ENCODE measurements around the gene MREG. TPM values are rescaled to one million over a fixed set of nuclear protein-coding genes. Genes with fewer than 3 reads are reported as not detected.
"Not testable (repeated sequence)": the region's sequence is repeated elsewhere in the genome, so short reads cannot be mapped to it uniquely, and the experiment has no call there.

MREG gene
- total and polyA plus RNA-seq, 3 experiments from 2014 or later, result 3.9 to 26.2 (median 25.4) TPM

- H3K27me3 ChIP-seq (ENCODE audit: insufficient read depth, low read length, poor library complexity, severe bottlenecking), result no peaks in the 10 kb centered on the region
- no peak overlapping the region for H3K4me3 Mint-ChIP-seq
- peaks cover 10 to 19% (median 15%) of the 10 kb centered on the region in 3 donors for H3K4me1 Mint-ChIP-seq
- no peaks in the 10 kb centered on the region for H3K9me3 ChIP-seq (ENCODE audit: low read length)
- no peaks in the 10 kb centered on the region for H3K4me1 ChIP-seq (ENCODE audit: insufficient read depth, low read length)
- no peaks in the 10 kb centered on the region for H3K9me3 Mint-ChIP-seq
- no peak overlapping the region for H3K4me3 ChIP-seq (ENCODE audit: low read length)
- H3K27ac Mint-ChIP-seq, result no peak overlapping the region
- no peaks in the 10 kb centered on the region for H3K27me3 Mint-ChIP-seq
- no peak overlapping the region for H3K27ac ChIP-seq (ENCODE audit: low read depth, low read length)
- DNase-seq, result no peak
- POLR2A ChIA-PET, result no interaction called here
- CTCF ChIA-PET, result no interaction called here
- H3K36me3 Mint-ChIP-seq, result peaks cover 15 to 19% (median 18%) of the 10 kb centered on the region in 3 donors
- no peaks in the 10 kb centered on the region for H3K36me3 ChIP-seq (ENCODE audit: insufficient read depth, low read length)
These were observed 41.7 kb downstream of the MREG start for GRCh38 chr2:215971671-215972070.

GRCh38 chr2:215970894-215971293, 42.5 kb downstream of the MREG start:
- H3K27me3 Mint-ChIP-seq; DNase-seq; H3K9me3 Mint-ChIP-seq; H3K4me3 ChIP-seq (ENCODE audit: low read length); H3K9me3 ChIP-seq (ENCODE audit: low read length); H3K27ac ChIP-seq (ENCODE audit: low read depth, low read length); CTCF ChIA-PET; H3K4me1 ChIP-seq (ENCODE audit: insufficient read depth, low read length); H3K27me3 ChIP-seq (ENCODE audit: insufficient read depth, low read length, poor library complexity, severe bottlenecking); POLR2A ChIA-PET; H3K4me3 Mint-ChIP-seq; H3K36me3 ChIP-seq (ENCODE audit: insufficient read depth, low read length): not testable (repeated sequence)
- peaks cover 16 to 21% (median 18%) of the 10 kb centered on the region in 3 donors for H3K4me1 Mint-ChIP-seq
- peaks cover 14 to 19% (median 18%) of the 10 kb centered on the region in 3 donors for H3K36me3 Mint-ChIP-seq
- H3K27ac Mint-ChIP-seq, result peak overlapping the region in 1 of 8 donors; percentile 77

- Histone ChIP-seq H3K27ac (ENCODE audit: low read depth, low read length) (no peak overlapping the region), H3K4me3 (ENCODE audit: low read length) (no peak overlapping the region), H3K36me3 (ENCODE audit: insufficient read depth, low read length) (no peaks in the 10 kb centered on the region), H3K9me3 (ENCODE audit: low read length) (no peaks in the 10 kb centered on the region), H3K4me1 (ENCODE audit: insufficient read depth, low read length) (no peaks in the 10 kb centered on the region), H3K27me3 (ENCODE audit: insufficient read depth, low read length, poor library complexity, severe bottlenecking) (no peaks in the 10 kb centered on the region)
- CTCF ChIA-PET, result interaction anchor here (0.6 kb wide), 1 partner anchor 18 kb away, joined by 3 read pairs; no protein-coding TSS in a partner anchor
- H3K36me3 Mint-ChIP-seq, result peaks cover 14 to 19% (median 18%) of the 10 kb centered on the region in 3 donors
- H3K4me1 Mint-ChIP-seq, result peaks cover 16 to 21% (median 21%) of the 10 kb centered on the region in 3 donors
- H3K4me3 Mint-ChIP-seq, result no peak overlapping the region
- H3K27me3 Mint-ChIP-seq, result no peaks in the 10 kb centered on the region
- H3K9me3 Mint-ChIP-seq, result no peaks in the 10 kb centered on the region
- no peak overlapping the region for H3K27ac Mint-ChIP-seq
- DNase-seq, result no peak
- POLR2A ChIA-PET, result no interaction called here
These were observed 42.9 kb downstream of the MREG start for GRCh38 chr2:215970425-215970824.

- no peak for DNase-seq
- no peaks in the 10 kb centered on the region for H3K27me3 Mint-ChIP-seq
- peaks cover 14 to 19% (median 18%) of the 10 kb centered on the region in 3 donors for H3K36me3 Mint-ChIP-seq
- Histone ChIP-seq H3K27ac (ENCODE audit: low read depth, low read length) (no peak overlapping the region), H3K9me3 (ENCODE audit: low read length) (no peaks in the 10 kb centered on the region), H3K4me3 (ENCODE audit: low read length) (no peak overlapping the region), H3K4me1 (ENCODE audit: insufficient read depth, low read length) (no peaks in the 10 kb centered on the region), H3K27me3 (ENCODE audit: insufficient read depth, low read length, poor library complexity, severe bottlenecking) (no peaks in the 10 kb centered on the region), H3K36me3 (ENCODE audit: insufficient read depth, low read length) (no peaks in the 10 kb centered on the region)
- H3K27ac Mint-ChIP-seq, result peak overlapping the region in 1 of 8 donors; percentile 1
- ChIA-PET CTCF (interaction anchor here (0.5 kb wide), 1 partner anchor 19 kb away, joined by 3 read pairs; no protein-coding TSS in a partner anchor), POLR2A (no interaction called here)
- no peak overlapping the region for H3K4me3 Mint-ChIP-seq
- no peaks in the 10 kb centered on the region for H3K9me3 Mint-ChIP-seq
- peaks cover 13 to 21% (median 18%) of the 10 kb centered on the region in 3 donors for H3K4me1 Mint-ChIP-seq
These were observed 44.1 kb downstream of the MREG start for GRCh38 chr2:215969131-215969841.

GRCh38 chr2:215968499-215968898, 44.9 kb downstream of the MREG start:
- H3K4me3 ChIP-seq (ENCODE audit: low read length), result no peak overlapping the region
- Mint-ChIP-seq H3K27ac (peak overlapping the region in 3 of 8 donors; percentile 4 to 13 (median 9)), H3K9me3 (no peaks in the 10 kb centered on the region), H3K4me3 (no peak overlapping the region), H3K4me1 (peaks cover 10 to 21% (median 15%) of the 10 kb centered on the region in 3 donors), H3K36me3 (peaks cover 16 to 18% (median 18%) of the 10 kb centered on the region in 3 donors), H3K27me3 (no peaks in the 10 kb centered on the region)
- DNase-seq, result no peak
- H3K4me1 ChIP-seq (ENCODE audit: insufficient read depth, low read length), result no peaks in the 10 kb centered on the region
- no peaks in the 10 kb centered on the region for H3K9me3 ChIP-seq (ENCODE audit: low read length)
- H3K27ac ChIP-seq (ENCODE audit: low read depth, low read length), result no peak overlapping the region
- CTCF ChIA-PET, result no interaction called here
- POLR2A ChIA-PET, result no interaction called here
- no peaks in the 10 kb centered on the region for H3K27me3 ChIP-seq (ENCODE audit: insufficient read depth, low read length, poor library complexity, severe bottlenecking)
- no peaks in the 10 kb centered on the region for H3K36me3 ChIP-seq (ENCODE audit: insufficient read depth, low read length)

- Mint-ChIP-seq H3K4me1 (peaks cover 10 to 21% (median 15%) of the 10 kb centered on the region in 3 donors), H3K36me3 (peaks cover 10 to 13% (median 12%) of the 10 kb centered on the region in 3 donors), H3K9me3 (no peaks in the 10 kb centered on the region), H3K27me3 (no peaks in the 10 kb centered on the region), H3K4me3 (no peak overlapping the region), H3K27ac (peak overlapping the region in 1 of 8 donors; percentile 4)
- Histone ChIP-seq H3K9me3 (ENCODE audit: low read length) (no peaks in the 10 kb centered on the region), H3K36me3 (ENCODE audit: insufficient read depth, low read length) (no peaks in the 10 kb centered on the region), H3K27ac (ENCODE audit: low read depth, low read length) (no peak overlapping the region), H3K27me3 (ENCODE audit: insufficient read depth, low read length, poor library complexity, severe bottlenecking) (no peaks in the 10 kb centered on the region), H3K4me1 (ENCODE audit: insufficient read depth, low read length) (no peaks in the 10 kb centered on the region), H3K4me3 (ENCODE audit: low read length) (no peak overlapping the region)
- ChIA-PET POLR2A (no interaction called here), CTCF (no interaction called here)
- DNase-seq, result no peak
These were observed 45.6 kb downstream of the MREG start for GRCh38 chr2:215967590-215968378.

GRCh38 chr2:215966951-215967350, 46.4 kb downstream of the MREG start:
- DNase-seq, result no peak
- Mint-ChIP-seq H3K4me1 (peaks cover 10 to 21% (median 15%) of the 10 kb centered on the region in 3 donors), H3K27ac (no peak overlapping the region), H3K27me3 (no peaks in the 10 kb centered on the region), H3K36me3 (peaks cover 10 to 18% (median 15%) of the 10 kb centered on the region in 3 donors), H3K9me3 (no peaks in the 10 kb centered on the region), H3K4me3 (no peak overlapping the region)
- H3K4me1 ChIP-seq (ENCODE audit: insufficient read depth, low read length), result no peaks in the 10 kb centered on the region
- ChIA-PET POLR2A (no interaction called here), CTCF (no interaction called here)
- no peak overlapping the region for H3K27ac ChIP-seq (ENCODE audit: low read depth, low read length)
- H3K36me3 ChIP-seq (ENCODE audit: insufficient read depth, low read length), result no peaks in the 10 kb centered on the region
- H3K9me3 ChIP-seq (ENCODE audit: low read length), result no peaks in the 10 kb centered on the region
- no peaks in the 10 kb centered on the region for H3K27me3 ChIP-seq (ENCODE audit: insufficient read depth, low read length, poor library complexity, severe bottlenecking)
- H3K4me3 ChIP-seq (ENCODE audit: low read length), result no peak overlapping the region

GRCh38 chr2:215966274-215966673, 47.1 kb downstream of the MREG start:
- H3K9me3 Mint-ChIP-seq, result no peaks in the 10 kb centered on the region
- CTCF ChIA-PET, result no interaction called here
- Histone ChIP-seq H3K27ac (ENCODE audit: low read depth, low read length) (peak overlapping the region; percentile 28), H3K4me1 (ENCODE audit: insufficient read depth, low read length) (no peaks in the 10 kb centered on the region), H3K27me3 (ENCODE audit: insufficient read depth, low read length, poor library complexity, severe bottlenecking) (no peaks in the 10 kb centered on the region), H3K4me3 (ENCODE audit: low read length) (no peak overlapping the region), H3K36me3 (ENCODE audit: insufficient read depth, low read length) (no peaks in the 10 kb centered on the region), H3K9me3 (ENCODE audit: low read length) (no peaks in the 10 kb centered on the region)
- no peaks in the 10 kb centered on the region for H3K27me3 Mint-ChIP-seq
- peaks cover 6 to 17% (median 10%) of the 10 kb centered on the region in 3 donors for H3K36me3 Mint-ChIP-seq
- no peak overlapping the region for H3K4me3 Mint-ChIP-seq
- H3K27ac Mint-ChIP-seq, result peak overlapping the region in 3 of 8 donors; percentile 0 to 39 (median 17)
- no peak for DNase-seq
- H3K4me1 Mint-ChIP-seq, result peaks cover 10 to 21% (median 14%) of the 10 kb centered on the region in 3 donors
- POLR2A ChIA-PET, result interaction anchor here (0.5 kb wide), 1 partner anchor 40 kb away, joined by 5 read pairs; no protein-coding TSS in a partner anchor

All from CD8-positive, alpha-beta memory T cell (primary cell).